GM23338 (cell line): ENCODE results near the gene SPTLC2. TPM values are rescaled to one million over a fixed set of nuclear protein-coding genes. Genes with fewer than 3 reads are reported as not detected.

ENCODE experiments used
- ATAC-seq: fragments of 200-7000 bp; cut with Tn5 transposase; 3 replicates; pipeline ENCODE4 v1.9.1; 2020
- DNase-seq: peaks from one replicate; pipeline ENCODE4 v3.0.0-alpha.2; 2015; ENCODE audit warnings: low spot score
- H2AFZ ChIP-seq: fragments of 200-600 bp; sonication (generic); 2 replicates; pipeline ENCODE4 v1.8.0; 2016; ENCODE audit warnings: antibody characterized with exemption, mild to moderate bottlenecking, moderate library complexity
- H3F3A ChIP-seq: fragments of 200-600 bp; sonication (generic); replicated peaks from 2 replicates; pipeline ENCODE4 v1.8.0; 2017; ENCODE audit warnings: antibody characterized with exemption, mixed run types, low read depth
- H3K27ac ChIP-seq: fragments of 200-600 bp; sonication (generic); 2 replicates; pipeline ENCODE4 v1.6.1; 2016; ENCODE audit warnings: low read depth
- H3K27me3 ChIP-seq: fragments of 200-600 bp; sonication (generic); 2 replicates; pipeline ENCODE4 v1.8.0; 2016; ENCODE audit warnings: mild to moderate bottlenecking, mixed run types, moderate library complexity; ENCODE audit not compliant: insufficient read depth
- H3K36me3 ChIP-seq: fragments of 200-600 bp; sonication (generic); 2 replicates; pipeline ENCODE4 v1.8.0; 2016; ENCODE audit warnings: mild to moderate bottlenecking; ENCODE audit not compliant: insufficient read depth
- H3K4me1 ChIP-seq: fragments of 200-600 bp; sonication (generic); 2 replicates; pipeline ENCODE4 v1.8.0; 2016; ENCODE audit warnings: mild to moderate bottlenecking, moderate library complexity; ENCODE audit not compliant: insufficient read depth
- H3K4me2 ChIP-seq: fragments of 200-600 bp; sonication (generic); 2 replicates; pipeline ENCODE4 v1.7.1; 2017; ENCODE audit warnings: mixed run types
- H3K4me3 ChIP-seq: fragments of 200-600 bp; sonication (generic); 2 replicates; pipeline ENCODE4 v1.6.1; 2016; ENCODE audit warnings: mixed run types
- H3K79me2 ChIP-seq: fragments of 200-600 bp; sonication (generic); replicated peaks from 2 replicates; pipeline ENCODE4 v1.8.0; 2017; ENCODE audit warnings: mild to moderate bottlenecking; ENCODE audit not compliant: insufficient read depth
- H3K9me2 ChIP-seq: fragments of 200-600 bp; sonication (generic); 2 replicates; pipeline ENCODE4 v1.8.0; 2017; ENCODE audit not compliant: insufficient read depth
- H4K20me1 ChIP-seq: fragments of 200-600 bp; sonication (generic); replicated peaks from 2 replicates; pipeline ENCODE4 v1.8.0; 2017; ENCODE audit warnings: mild to moderate bottlenecking; ENCODE audit not compliant: insufficient read depth
- H3K27ac Mint-ChIP-seq: 2 replicates; pipeline ENCODE4 v1.8.0; 2020; ENCODE audit warnings: inconsistent platforms, mild to moderate bottlenecking, moderate library complexity, mixed read lengths
- H3K27me3 Mint-ChIP-seq: 3 replicates; pipeline ENCODE4 v1.8.0; 2022; ENCODE audit warnings: low read depth, mild to moderate bottlenecking, moderate library complexity, mixed read lengths, inconsistent platforms; ENCODE audit not compliant: insufficient read depth, poor library complexity
- H3K36me3 Mint-ChIP-seq: 3 replicates; pipeline ENCODE4 v1.8.0; 2021; ENCODE audit warnings: low read depth, mild to moderate bottlenecking, inconsistent platforms, moderate library complexity, mixed read lengths
- H3K4me1 Mint-ChIP-seq: 3 replicates; pipeline ENCODE4 v1.8.0; 2020; ENCODE audit warnings: mild to moderate bottlenecking, inconsistent platforms, mixed read lengths
- H3K4me3 Mint-ChIP-seq: 3 replicates; pipeline ENCODE4 v1.8.0; 2021; ENCODE audit warnings: moderate library complexity, mild to moderate bottlenecking, inconsistent platforms, mixed read lengths
- H3K9me3 Mint-ChIP-seq: 3 replicates; pipeline ENCODE4 v1.8.0; 2020; ENCODE audit warnings: moderate library complexity, mild to moderate bottlenecking, inconsistent platforms, mixed read lengths
- CREB1 ChIP-seq: fragments of 250-450 bp; sonication (Bioruptor Pico); IDR thresholded peaks from 2 replicates; pipeline ENCODE4 v1.5.0; 2020; ENCODE audit warnings: low read depth, mild to moderate bottlenecking, moderate library complexity
- EZH2 ChIP-seq: fragments of 200-600 bp; sonication (generic); IDR thresholded peaks from one replicate; pipeline ENCODE4 v1.8.0; 2017; ENCODE audit warnings: antibody characterized with exemption, mild to moderate bottlenecking, low read depth; ENCODE audit not compliant: unreplicated experiment
- NANOG ChIP-seq: IDR thresholded peaks from 2 replicates; pipeline ENCODE4 v1.6.1; 2016; ENCODE audit warnings: antibody characterized with exemption, borderline replicate concordance
- STAT1 ChIP-seq: IDR thresholded peaks from one replicate; pipeline ENCODE4 v1.6.1; 2016; ENCODE audit warnings: antibody characterized with exemption; ENCODE audit not compliant: unreplicated experiment
- ZNF114 ChIP-seq: fragments of 250-450 bp; sonication (Bioruptor Pico); IDR thresholded peaks from 2 replicates; pipeline ENCODE4 v1.5.0; 2020; ENCODE audit warnings: mild to moderate bottlenecking, moderate library complexity
- polyA plus RNA-seq: library from polyadenylated mRNA; unstranded; fragments of >200 nt; fragmentation: Nextera tagmentation; extraction: Ambion mirVana; gene quantifications from 2 replicates; pipeline ENCODE4 v1.2.1, GENCODE V29; 2016
- total RNA-seq: library from RNA; depleted of rRNA; stranded (reverse); fragments of >200 nt; shearing (Covaris generic); gene quantifications from 2 replicates; pipeline ENCODE4 v1.2.3, GENCODE V29; 2014
- TF ChIP-seq, protein P1 (sequence below), 2 experiments: fragments of 200-600 bp in 1 of 2; sonication (generic) in 1 of 2; conservative IDR thresholded peaks; 2 replicates each; pipeline versions ENCODE4 v1.5.1 to v1.6.1; 2016 to 2017; ENCODE audit warnings: antibody characterized with exemption in 2 of 2, low read depth in 2 of 2, mild to moderate bottlenecking in 2 of 2, moderate library complexity in 1 of 2
- TF ChIP-seq, protein P2 (sequence below): fragments of 250-450 bp; sonication (Bioruptor Pico); IDR thresholded peaks from 2 replicates; pipeline ENCODE4 v1.5.0; 2020; ENCODE audit warnings: mild to moderate bottlenecking, moderate library complexity

SPTLC2 gene
- total and polyA plus RNA-seq, 2 experiments from 2014 or later: 22.3 to 38.9 TPM

DNA sequence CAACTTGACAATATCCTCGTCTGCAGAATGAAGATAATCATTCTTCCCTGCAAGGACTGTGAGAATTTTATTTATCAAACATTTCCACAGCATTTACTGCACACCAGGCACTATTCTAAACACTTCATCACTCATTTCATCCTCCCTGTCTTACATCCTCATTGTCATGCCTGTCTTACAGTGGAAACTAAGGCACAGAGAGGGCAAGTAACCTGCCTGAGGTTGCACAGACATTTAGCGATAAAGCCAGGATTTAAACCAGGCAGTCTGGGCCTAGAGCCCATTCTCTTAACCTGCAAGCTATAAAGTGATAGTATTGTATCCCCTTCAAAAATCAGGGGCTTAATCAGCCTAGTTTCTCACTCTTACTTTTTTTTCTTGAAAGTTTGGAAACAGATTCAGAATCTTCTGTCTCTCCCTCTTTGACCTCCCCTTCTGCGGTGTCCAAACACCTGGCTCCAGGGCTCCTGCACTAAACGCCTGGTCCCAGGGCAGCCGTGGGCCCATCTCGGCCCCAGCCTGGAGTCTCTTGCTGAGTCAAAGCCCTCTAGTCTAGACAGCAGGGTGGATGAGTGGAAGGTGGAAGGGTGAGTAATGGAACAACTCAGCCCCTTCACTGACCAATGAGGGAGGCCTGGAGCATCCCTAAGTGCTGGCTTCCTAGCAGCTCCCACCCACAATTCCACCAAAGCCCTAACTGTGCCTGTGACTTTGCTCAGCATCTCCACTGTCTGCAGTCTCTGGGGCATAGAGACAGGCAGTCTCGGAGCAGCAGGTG is 130.3 kb downstream of the SPTLC2 start:
- Histone ChIP-seq H4K20me1 (no peaks in the 10 kb centered on the region), H3K27ac (no peak overlapping the region), H3K4me3 (no peak overlapping the region), H2AFZ (no peak overlapping the region), H3K4me2 (no peak overlapping the region), H3K36me3 (no peaks in the 10 kb centered on the region), H3K79me2 (no peaks in the 10 kb centered on the region), H3F3A (no peaks in the 10 kb centered on the region), H3K27me3 (no peaks in the 10 kb centered on the region), H3K4me1 (no peaks in the 10 kb centered on the region), H3K9me2 (no peaks in the 10 kb centered on the region)
- Mint-ChIP-seq H3K27ac (no peak overlapping the region), H3K36me3 (no peaks in the 10 kb centered on the region), H3K4me1 (no peaks in the 10 kb centered on the region), H3K9me3 (no peaks in the 10 kb centered on the region), H3K27me3 (peaks cover 6% of the 10 kb centered on the region), H3K4me3 (no peak overlapping the region)
- TF ChIP-seq, protein P1, sequence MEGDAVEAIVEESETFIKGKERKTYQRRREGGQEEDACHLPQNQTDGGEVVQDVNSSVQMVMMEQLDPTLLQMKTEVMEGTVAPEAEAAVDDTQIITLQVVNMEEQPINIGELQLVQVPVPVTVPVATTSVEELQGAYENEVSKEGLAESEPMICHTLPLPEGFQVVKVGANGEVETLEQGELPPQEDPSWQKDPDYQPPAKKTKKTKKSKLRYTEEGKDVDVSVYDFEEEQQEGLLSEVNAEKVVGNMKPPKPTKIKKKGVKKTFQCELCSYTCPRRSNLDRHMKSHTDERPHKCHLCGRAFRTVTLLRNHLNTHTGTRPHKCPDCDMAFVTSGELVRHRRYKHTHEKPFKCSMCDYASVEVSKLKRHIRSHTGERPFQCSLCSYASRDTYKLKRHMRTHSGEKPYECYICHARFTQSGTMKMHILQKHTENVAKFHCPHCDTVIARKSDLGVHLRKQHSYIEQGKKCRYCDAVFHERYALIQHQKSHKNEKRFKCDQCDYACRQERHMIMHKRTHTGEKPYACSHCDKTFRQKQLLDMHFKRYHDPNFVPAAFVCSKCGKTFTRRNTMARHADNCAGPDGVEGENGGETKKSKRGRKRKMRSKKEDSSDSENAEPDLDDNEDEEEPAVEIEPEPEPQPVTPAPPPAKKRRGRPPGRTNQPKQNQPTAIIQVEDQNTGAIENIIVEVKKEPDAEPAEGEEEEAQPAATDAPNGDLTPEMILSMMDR (conservative IDR thresholded peaks at IDR 0.05; ENCODE audit: low read depth in 2 of 2): no peak
- no peak for TF ChIP-seq CREB1 (CRISPR knock-in tag)
- TF ChIP-seq ZNF114 (CRISPR knock-in tag): no peak
- TF ChIP-seq, protein P2, sequence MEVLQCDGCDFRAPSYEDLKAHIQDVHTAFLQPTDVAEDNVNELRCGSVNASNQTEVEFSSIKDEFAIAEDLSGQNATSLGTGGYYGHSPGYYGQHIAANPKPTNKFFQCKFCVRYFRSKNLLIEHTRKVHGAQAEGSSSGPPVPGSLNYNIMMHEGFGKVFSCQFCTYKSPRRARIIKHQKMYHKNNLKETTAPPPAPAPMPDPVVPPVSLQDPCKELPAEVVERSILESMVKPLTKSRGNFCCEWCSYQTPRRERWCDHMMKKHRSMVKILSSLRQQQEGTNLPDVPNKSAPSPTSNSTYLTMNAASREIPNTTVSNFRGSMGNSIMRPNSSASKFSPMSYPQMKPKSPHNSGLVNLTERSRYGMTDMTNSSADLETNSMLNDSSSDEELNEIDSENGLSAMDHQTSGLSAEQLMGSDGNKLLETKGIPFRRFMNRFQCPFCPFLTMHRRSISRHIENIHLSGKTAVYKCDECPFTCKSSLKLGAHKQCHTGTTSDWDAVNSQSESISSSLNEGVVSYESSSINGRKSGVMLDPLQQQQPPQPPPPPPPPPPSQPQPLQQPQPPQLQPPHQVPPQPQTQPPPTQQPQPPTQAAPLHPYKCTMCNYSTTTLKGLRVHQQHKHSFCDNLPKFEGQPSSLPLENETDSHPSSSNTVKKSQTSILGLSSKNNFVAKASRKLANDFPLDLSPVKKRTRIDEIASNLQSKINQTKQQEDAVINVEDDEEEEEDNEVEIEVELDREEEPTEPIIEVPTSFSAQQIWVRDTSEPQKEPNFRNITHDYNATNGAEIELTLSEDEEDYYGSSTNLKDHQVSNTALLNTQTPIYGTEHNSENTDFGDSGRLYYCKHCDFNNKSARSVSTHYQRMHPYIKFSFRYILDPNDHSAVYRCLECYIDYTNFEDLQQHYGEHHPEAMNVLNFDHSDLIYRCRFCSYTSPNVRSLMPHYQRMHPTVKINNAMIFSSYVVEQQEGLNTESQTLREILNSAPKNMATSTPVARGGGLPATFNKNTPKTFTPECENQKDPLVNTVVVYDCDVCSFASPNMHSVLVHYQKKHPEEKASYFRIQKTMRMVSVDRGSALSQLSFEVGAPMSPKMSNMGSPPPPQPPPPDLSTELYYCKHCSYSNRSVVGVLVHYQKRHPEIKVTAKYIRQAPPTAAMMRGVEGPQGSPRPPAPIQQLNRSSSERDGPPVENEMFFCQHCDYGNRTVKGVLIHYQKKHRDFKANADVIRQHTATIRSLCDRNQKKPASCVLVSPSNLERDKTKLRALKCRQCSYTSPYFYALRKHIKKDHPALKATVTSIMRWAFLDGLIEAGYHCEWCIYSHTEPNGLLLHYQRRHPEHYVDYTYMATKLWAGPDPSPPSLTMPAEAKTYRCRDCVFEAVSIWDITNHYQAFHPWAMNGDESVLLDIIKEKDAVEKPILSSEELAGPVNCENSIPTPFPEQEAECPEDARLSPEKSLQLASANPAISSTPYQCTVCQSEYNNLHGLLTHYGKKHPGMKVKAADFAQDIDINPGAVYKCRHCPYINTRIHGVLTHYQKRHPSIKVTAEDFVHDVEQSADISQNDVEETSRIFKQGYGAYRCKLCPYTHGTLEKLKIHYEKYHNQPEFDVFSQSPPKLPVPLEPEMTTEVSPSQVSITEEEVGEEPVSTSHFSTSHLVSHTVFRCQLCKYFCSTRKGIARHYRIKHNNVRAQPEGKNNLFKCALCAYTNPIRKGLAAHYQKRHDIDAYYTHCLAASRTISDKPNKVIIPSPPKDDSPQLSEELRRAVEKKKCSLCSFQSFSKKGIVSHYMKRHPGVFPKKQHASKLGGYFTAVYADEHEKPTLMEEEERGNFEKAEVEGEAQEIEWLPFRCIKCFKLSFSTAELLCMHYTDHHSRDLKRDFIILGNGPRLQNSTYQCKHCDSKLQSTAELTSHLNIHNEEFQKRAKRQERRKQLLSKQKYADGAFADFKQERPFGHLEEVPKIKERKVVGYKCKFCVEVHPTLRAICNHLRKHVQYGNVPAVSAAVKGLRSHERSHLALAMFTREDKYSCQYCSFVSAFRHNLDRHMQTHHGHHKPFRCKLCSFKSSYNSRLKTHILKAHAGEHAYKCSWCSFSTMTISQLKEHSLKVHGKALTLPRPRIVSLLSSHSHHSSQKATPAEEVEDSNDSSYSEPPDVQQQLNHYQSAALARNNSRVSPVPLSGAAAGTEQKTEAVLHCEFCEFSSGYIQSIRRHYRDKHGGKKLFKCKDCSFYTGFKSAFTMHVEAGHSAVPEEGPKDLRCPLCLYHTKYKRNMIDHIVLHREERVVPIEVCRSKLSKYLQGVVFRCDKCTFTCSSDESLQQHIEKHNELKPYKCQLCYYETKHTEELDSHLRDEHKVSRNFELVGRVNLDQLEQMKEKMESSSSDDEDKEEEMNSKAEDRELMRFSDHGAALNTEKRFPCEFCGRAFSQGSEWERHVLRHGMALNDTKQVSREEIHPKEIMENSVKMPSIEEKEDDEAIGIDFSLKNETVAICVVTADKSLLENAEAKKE: no peak
- TF ChIP-seq EZH2: no peak
- no peak for TF ChIP-seq NANOG
- TF ChIP-seq STAT1: no peak
- DNase-seq (no peak), ATAC-seq (no peak)
